ENCODE measurements around the gene CYP3A7. TPM values are rescaled to one million over a fixed set of nuclear protein-coding genes. Genes with fewer than 3 reads are reported as not detected.
A peak's percentile ranks its signal among the peaks of the same experiment; 100 is the strongest.

CYP3A7 gene
- total and polyA plus RNA-seq, 2 of the 13 experiments (the other 11 are each of a cell fraction or from before 2014, with no cell fraction given) = 5.8 to 6.4 TPM

- in situ Hi-C loops (cut with HindIII; ENCODE audit: extremely low pct_ligation_motif_present, low pct_unique_long_range_greater_than_20kb) (no loop called here), intact Hi-C loops (cut with micrococcal nuclease; ENCODE audit: unreplicated experiment) (loop anchor here (5.0 kb wide), 1 partner anchor 86 kb away; the partner anchor contains the start of gene CYP3A43)
- no peak overlapping the region; the same call in 1 of the 2 replicates for H3K9ac ChIP-seq (ENCODE audit: insufficient read depth, low read depth, low read length)
- TF ChIP-seq PTBP1 (IDR thresholded peaks at IDR 0.05; ENCODE audit: low read depth, low read length, poor library complexity, severe bottlenecking) (no peak), ISX (CRISPR knock-in tag; conservative IDR thresholded peaks at IDR 0.05) (no peak), ZSCAN20 (CRISPR knock-in tag; IDR thresholded peaks at IDR 0.05; ENCODE audit: borderline replicate concordance) (no peak), CEBPB (IDR thresholded peaks at IDR 0.05; ENCODE audit: borderline replicate concordance, low read depth, low read length) (peak; percentile 54), TEAD2 (CRISPR knock-in tag; IDR thresholded peaks at IDR 0.05) (no peak), FOSL2 (CRISPR knock-in tag; IDR thresholded peaks at IDR 0.05) (no peak), ATF4 (CRISPR knock-in tag; IDR thresholded peaks at IDR 0.05) (peak in 1 of 2 experiments; percentile 86; a peak in 2 of 4 replicates), ZNF703 (CRISPR knock-in tag; IDR thresholded peaks at IDR 0.05; ENCODE audit: borderline replicate concordance) (no peak), POGZ (CRISPR knock-in tag; IDR thresholded peaks at IDR 0.05) (no peak)
- 94% methylated on average over 5 of the region's 5 CpGs for WGBS (ENCODE audit: low lambda C conversion rate)
- peaks cover 66% of the 10 kb centered on the region for H3K4me1 ChIP-seq (ENCODE audit: insufficient read depth, low read length)
- H3K79me2 ChIP-seq (ENCODE audit: insufficient read depth, low read length) = no peaks in the 10 kb centered on the region
- CTCF ChIA-PET (ENCODE audit: low intra/inter-chr PET ratio, low total read pairs) = no interaction called here
- DNase-seq (ENCODE audit: low spot score) = peak; percentile 8
- no peak overlapping the region for H3K4me3 ChIP-seq (replicated peaks in 1 of 3; ENCODE audit: insufficient read depth in 1 of 3, low read depth in 2 of 3, low read length in 3 of 3)
- no peaks in the 10 kb centered on the region for H4K20me1 ChIP-seq (ENCODE audit: insufficient read depth, low read length)
- no peak overlapping the region for H2AFZ ChIP-seq (ENCODE audit: low read length)
- no peak overlapping the region for H3K4me2 ChIP-seq (ENCODE audit: low read depth, low read length)
- H3K9me3 ChIP-seq (ENCODE audit: low read length) = no peaks in the 10 kb centered on the region
- BruUV-seq (replicated peaks) = no TSS peak
- no peak for ATAC-seq
- H3K27ac ChIP-seq (ENCODE audit: extremely low read length, insufficient read depth, low read length) = no peak overlapping the region
- H3K27me3 ChIP-seq (ENCODE audit: control insufficient read depth in 1 of 2, insufficient read depth in 2 of 2, low read length in 2 of 2) = no peaks in the 10 kb centered on the region
- no peaks in the 10 kb centered on the region for H3K36me3 ChIP-seq (replicated peaks in 1 of 2; ENCODE audit: control insufficient read depth in 1 of 2, insufficient read depth in 2 of 2, low read length in 2 of 2)
- no peak for FAIRE-seq
- POLR2A ChIA-PET = interaction anchor here (1.8 kb wide), 1 partner anchor 47 kb away, joined by 12 read pairs; no protein-coding TSS in a partner anchor
These were observed 5.8 kb upstream of the CYP3A7 start for GRCh38 chr7:99740573-99741440.
